NB4 (cell line): ENCODE data around the gene CPSF7.

Source experiments
- CTCF ChIP-seq: IDR thresholded peaks from one replicate; pipeline ENCODE4 v1.5.1; 2012; ENCODE audit warnings: low read depth, low read length
- MAX ChIP-seq: IDR thresholded peaks from 2 replicates; pipeline ENCODE4 v1.6.1; 2011; ENCODE audit warnings: low read depth, low read length
- MYC ChIP-seq: IDR thresholded peaks from 2 replicates; pipeline ENCODE4 v1.6.1; 2011; ENCODE audit warnings: low read depth, low read length
- POLR2A ChIP-seq: IDR thresholded peaks from 2 replicates; pipeline ENCODE4 v1.6.1; 2011; ENCODE audit warnings: mild to moderate bottlenecking; ENCODE audit not compliant: insufficient read length; ENCODE audit errors: extremely low read depth

- no peak for TF ChIP-seq CTCF
- TF ChIP-seq POLR2A = no peak
- no peak for TF ChIP-seq MAX
- no peak for TF ChIP-seq MYC
Measured at GRCh38 chr11:61454520-61454919, 24.7 kb upstream of the CPSF7 start.
